NCI-H2029 (cell line): ENCODE measurements around the gene GNAI2.

Source experiments
- DNase-seq: peaks from one replicate; lab custom pipeline; 2025; lab: John Stamatoyannopoulos, UW

Gene GNAI2

GRCh38 chr3:50235716-50236483, at the start of gene GNAI2:
GNAI2 (plus strand) TSS chr3:50236204; CDS start chr3:50236336, 132 bp downstream.
- peak; percentile 87 for DNase-seq

GRCh38 chr3:50187750-50188149, 48.3 kb upstream of the GNAI2 start:
- no peak for DNase-seq

- no peak for DNase-seq
These were observed 46.7 kb upstream of the GNAI2 start for GRCh38 chr3:50189274-50189673.

DNA sequence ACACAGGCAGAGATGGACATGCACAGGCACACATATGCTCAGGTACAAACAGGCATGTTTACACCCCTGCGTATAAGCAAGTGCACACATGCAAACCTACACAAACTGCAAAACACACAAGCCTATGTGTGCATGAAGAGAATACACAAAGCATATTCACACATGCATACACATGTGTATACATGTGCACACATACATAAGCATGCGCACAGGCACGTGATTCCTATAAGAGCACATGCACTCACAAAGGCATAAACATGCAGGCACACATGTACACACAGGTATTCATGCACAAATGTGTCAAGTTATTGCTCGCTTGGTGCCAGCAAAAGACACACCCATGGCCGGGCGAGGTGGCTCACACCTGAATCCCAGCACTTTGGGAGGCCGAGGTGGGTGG, 46.0 kb upstream of the GNAI2 start:
- no peak for DNase-seq

- no peak for DNase-seq
These were observed 44.9 kb upstream of the GNAI2 start, which contains the start of gene GNAT1 for GRCh38 chr3:50190936-50191660. GNAT1 (plus strand) TSS chr3:50191610; CDS start chr3:50191726, 116 bp downstream.

GRCh38 chr3:50192124-50192523, 43.9 kb upstream of the GNAI2 start:
- DNase-seq, result no peak

- no peak for DNase-seq
These were observed 43.3 kb upstream of the GNAI2 start for GRCh38 chr3:50192689-50193141.

- no peak for DNase-seq
These were observed 42.7 kb upstream of the GNAI2 start for GRCh38 chr3:50193286-50193685.

- DNase-seq, result no peak
These were observed 42.3 kb upstream of the GNAI2 start for GRCh38 chr3:50193746-50194127.

- DNase-seq, result no peak
These were observed 41.7 kb upstream of the GNAI2 start for GRCh38 chr3:50194128-50194902.

DNA sequence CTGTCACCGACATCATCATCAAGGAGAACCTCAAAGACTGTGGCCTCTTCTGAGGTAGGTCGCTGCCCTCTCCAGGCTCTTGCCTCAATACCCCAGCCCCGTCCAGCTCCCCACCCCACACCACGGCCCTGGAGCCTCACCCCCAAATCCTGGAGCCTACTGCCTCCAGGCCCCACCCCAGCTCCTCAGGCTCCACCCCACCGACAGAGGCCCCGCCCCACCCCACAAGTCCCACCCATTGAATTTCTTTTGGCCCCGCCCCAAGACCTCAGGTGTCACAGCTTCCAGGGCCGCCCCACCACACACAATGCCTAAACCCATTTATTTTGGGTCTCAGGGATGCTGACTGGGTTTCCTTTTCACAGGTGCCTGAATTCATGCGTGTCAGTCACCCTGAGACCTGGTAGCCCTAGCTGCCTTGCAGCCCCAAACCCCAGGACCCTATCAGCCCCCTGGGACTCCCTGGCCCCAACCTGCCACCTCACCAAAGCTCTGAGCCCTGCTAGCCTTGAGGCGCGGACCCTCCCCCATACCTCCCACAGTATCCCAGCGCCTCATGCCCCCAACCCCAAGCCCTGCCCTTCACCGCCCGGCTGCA, 41.0 kb upstream of the GNAI2 start:
- DNase-seq, result no peak

DNA sequence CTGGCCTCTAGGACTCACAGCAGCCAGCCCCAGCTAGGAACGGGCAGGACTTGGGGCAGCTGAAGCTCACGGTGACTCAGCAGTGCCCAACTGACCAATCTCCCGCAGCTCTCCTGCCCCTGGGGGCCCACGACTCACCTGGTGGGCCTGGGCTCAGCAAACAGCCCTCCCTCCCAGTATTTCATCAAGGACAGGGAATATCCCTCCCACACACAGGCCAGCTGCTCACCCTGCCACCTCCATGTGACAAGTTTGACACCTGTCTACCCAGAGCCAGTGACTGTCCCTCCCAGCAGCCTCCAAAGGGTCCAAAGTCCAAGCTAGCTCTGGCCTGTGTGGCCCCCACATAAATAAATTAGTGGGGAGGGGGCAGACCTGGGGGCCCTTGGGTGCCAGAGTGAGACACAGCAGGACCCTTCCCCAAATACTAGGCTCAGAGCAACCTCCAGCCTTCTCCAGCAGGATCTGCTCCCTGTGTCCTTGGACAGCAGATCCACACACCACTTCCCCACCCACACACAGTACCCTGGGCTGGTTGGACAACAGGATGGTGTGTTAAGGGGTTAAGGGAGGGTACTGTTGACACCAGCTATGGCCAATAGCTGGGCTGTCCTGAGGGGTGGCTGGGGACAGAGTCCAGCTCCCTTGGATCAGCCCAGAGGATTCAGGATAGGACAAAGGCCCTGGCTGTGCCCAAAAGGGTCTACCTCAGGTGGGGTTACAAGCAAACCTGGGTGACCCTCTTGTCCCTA, 40.3 kb upstream of the GNAI2 start:
- DNase-seq, result no peak

GRCh38 chr3:50196253-50196801, 39.7 kb upstream of the GNAI2 start:
- DNase-seq, result no peak

DNA sequence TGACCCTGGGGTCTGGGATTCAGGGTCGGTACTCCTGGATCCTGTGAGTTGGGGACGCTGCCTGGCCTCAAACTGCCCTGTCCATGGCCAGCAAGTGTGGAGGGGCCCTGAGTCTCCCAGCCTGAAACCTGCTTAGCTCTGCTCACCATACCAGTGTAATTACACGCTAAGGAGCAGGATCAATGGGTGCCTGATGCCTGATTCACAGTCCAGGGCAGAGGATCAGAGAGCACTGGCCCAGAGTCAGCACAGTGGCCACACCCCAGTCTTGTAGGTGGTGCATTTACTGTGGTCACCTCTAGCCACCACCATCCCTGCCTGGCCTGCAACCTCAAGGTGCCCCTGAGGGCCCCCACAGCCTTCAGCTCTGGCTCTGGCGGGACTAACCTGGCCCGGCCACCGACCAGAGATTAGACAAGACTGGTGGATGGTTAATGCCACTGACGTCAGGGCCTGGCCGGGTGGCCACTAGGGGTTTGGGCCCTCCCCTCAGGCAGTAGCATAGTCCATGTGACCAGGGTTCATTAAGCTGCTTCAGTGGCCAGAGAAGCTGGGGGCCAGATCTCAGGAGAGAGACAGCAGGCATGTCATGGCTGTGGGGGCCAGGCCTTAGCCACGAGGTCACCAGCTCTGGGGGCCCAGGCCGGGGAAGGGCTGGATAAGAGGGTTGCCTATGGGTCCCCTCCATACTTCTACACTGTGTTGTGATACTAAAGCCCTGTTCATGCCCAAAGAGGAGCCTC, 34.3 kb upstream of the GNAI2 start:
- no peak for DNase-seq

GRCh38 chr3:50202353-50203112, 33.5 kb upstream of the GNAI2 start:
- DNase-seq, result no peak

GRCh38 chr3:50203113-50203808, 32.7 kb upstream of the GNAI2 start:
- no peak for DNase-seq

DNA sequence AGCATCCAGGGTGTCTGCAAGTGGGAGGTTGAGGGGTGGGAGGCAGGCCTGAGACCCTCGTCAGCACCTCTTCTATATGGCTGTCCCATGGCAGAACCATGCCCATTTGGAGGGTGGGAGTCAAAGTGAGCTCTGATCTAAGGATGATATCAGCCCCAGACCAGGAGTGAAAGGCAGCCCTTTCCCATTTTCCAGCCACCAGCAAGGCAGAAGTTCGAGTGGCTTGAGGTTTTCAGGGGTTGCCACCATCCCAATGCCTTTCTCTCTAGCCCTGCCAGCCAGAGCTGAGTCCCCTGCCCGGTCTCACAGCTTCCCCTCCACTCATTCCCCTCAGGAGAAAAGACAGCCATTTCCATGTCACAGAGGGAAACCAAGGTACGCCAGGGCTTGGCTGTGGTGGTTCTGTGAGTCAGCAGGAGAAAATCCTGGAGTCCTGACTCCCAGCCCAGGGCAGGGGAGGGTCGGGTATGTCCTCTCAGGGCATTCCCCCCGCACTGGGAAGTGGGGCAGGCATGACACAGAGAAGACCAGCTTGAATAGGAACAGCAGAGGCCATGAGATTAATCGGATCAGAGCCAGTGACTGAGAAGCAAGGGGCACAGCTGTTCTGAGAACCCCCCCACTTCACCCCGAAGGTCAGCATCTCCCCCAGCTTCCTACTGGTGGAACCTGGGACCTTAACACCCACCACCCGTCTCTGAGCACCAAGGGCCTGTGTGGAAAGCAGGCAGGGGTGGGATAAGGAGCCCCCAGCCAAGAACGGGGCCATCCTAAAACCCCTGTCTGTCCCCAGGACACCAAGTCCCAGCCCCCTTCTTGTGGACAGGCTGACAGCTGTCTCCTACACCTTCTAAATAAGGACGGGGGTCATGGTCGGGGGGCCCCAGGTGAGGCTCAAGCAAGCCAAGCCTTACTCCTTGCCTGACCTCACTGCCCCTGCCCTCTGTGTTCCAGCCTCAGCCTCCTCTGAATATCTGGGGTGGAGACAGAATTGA, 31.9 kb upstream of the GNAI2 start:
- no peak for DNase-seq
